ENCODE measurements around the gene DNAJC30. TPM values are rescaled to one million over a fixed set of nuclear protein-coding genes. Genes with fewer than 3 reads are reported as not detected.

Gene DNAJC30
- polyA plus RNA-seq, 1 donor (not counting 4 experiments of a cell fraction or from before 2014, with no cell fraction given), result 4.9 TPM

GRCh38 chr7:73705551-73705920, 22.3 kb upstream of the DNAJC30 start:
- H3K27me3 ChIP-seq (ENCODE audit: control insufficient read depth, extremely low read depth, insufficient read depth, low read length), result no peaks in the 10 kb centered on the region
- H3K9me1 ChIP-seq (ENCODE audit: control insufficient read depth, extremely low read depth, insufficient read depth, low read length), result peaks cover 2% of the 10 kb centered on the region
- peaks cover 39% of the 10 kb centered on the region for H4K20me1 ChIP-seq (ENCODE audit: control insufficient read depth, extremely low read depth, insufficient read depth, low read length)
- FAIRE-seq (no peak), DNase-seq (ENCODE audit: low read depth, low spot score) (no peak)
- no peaks in the 10 kb centered on the region for H3K9me3 ChIP-seq (ENCODE audit: control insufficient read depth, low read depth, low read length)
- peaks cover 34% of the 10 kb centered on the region for H3K4me1 ChIP-seq (ENCODE audit: control insufficient read depth, extremely low read depth, insufficient read depth, low read length)
- H3K27ac ChIP-seq (ENCODE audit: control insufficient read depth, insufficient read depth, low read length), result no peak overlapping the region
- no peak overlapping the region for H2AFZ ChIP-seq (ENCODE audit: control insufficient read depth, low read length)
- no peak overlapping the region for H3K4me2 ChIP-seq (ENCODE audit: control insufficient read depth, extremely low read depth, insufficient read depth, low read depth, low read length)
- H3K4me3 ChIP-seq (ENCODE audit: control insufficient read depth in 2 of 3, extremely low read depth in 1 of 3, insufficient read depth in 2 of 3, low read depth in 1 of 3, low read length in 3 of 3), result no peak overlapping the region
- TF ChIP-seq EZH2 (IDR thresholded peaks at IDR 0.05; ENCODE audit: low read length), result no peak
- TF ChIP-seq CTCF (optimal IDR thresholded peaks at IDR 0.05 in 1 of 3, IDR thresholded peaks at IDR 0.05 in 1 of 3, conservative IDR thresholded peaks at IDR 0.05 in 1 of 3; ENCODE audit: extremely low read depth in 1 of 3, insufficient read depth in 2 of 3, low read length in 3 of 3), result no peak
- H3K36me3 ChIP-seq (ENCODE audit: control insufficient read depth in 2 of 2, extremely low read depth in 1 of 2, insufficient read depth in 2 of 2, low read length in 2 of 2), result peaks cover 29 to 57% of the 10 kb centered on the region in 2 experiments
- peak overlapping the region; percentile 2 for H3K9ac ChIP-seq (ENCODE audit: control insufficient read depth, extremely low read depth, insufficient read depth, low read length)
- H3K79me2 ChIP-seq (ENCODE audit: control insufficient read depth, insufficient read depth, low read length), result peaks cover 16% of the 10 kb centered on the region
- dilution Hi-C loops (cut with MboI; ENCODE audit: extremely low pct_ligation_motif_present, low sequenced_read_pairs), result no loop called here

GRCh38 chr7:73704640-73705550, 21.6 kb upstream of the DNAJC30 start:
- FAIRE-seq, result no peak
- peaks cover 35% of the 10 kb centered on the region for H4K20me1 ChIP-seq (ENCODE audit: control insufficient read depth, extremely low read depth, insufficient read depth, low read length)
- H3K27me3 ChIP-seq (ENCODE audit: control insufficient read depth, extremely low read depth, insufficient read depth, low read length), result no peaks in the 10 kb centered on the region
- no peak overlapping the region for H3K4me2 ChIP-seq (ENCODE audit: control insufficient read depth, extremely low read depth, insufficient read depth, low read depth, low read length)
- no peak overlapping the region for H3K4me3 ChIP-seq (ENCODE audit: control insufficient read depth in 2 of 3, extremely low read depth in 1 of 3, insufficient read depth in 2 of 3, low read depth in 1 of 3, low read length in 3 of 3)
- peaks cover 12% of the 10 kb centered on the region for H3K79me2 ChIP-seq (ENCODE audit: control insufficient read depth, insufficient read depth, low read length)
- H3K9me1 ChIP-seq (ENCODE audit: control insufficient read depth, extremely low read depth, insufficient read depth, low read length), result peaks cover 2% of the 10 kb centered on the region
- H3K9me3 ChIP-seq (ENCODE audit: control insufficient read depth, low read depth, low read length), result no peaks in the 10 kb centered on the region
- TF ChIP-seq CTCF (optimal IDR thresholded peaks at IDR 0.05 in 1 of 3, IDR thresholded peaks at IDR 0.05 in 1 of 3, conservative IDR thresholded peaks at IDR 0.05 in 1 of 3; ENCODE audit: extremely low read depth in 1 of 3, insufficient read depth in 2 of 3, low read length in 3 of 3) (no peak), EZH2 (IDR thresholded peaks at IDR 0.05; ENCODE audit: low read length) (no peak)
- H3K9ac ChIP-seq (ENCODE audit: control insufficient read depth, extremely low read depth, insufficient read depth, low read length), result no peak overlapping the region
- no peak overlapping the region for H3K27ac ChIP-seq (ENCODE audit: control insufficient read depth, insufficient read depth, low read length)
- dilution Hi-C loops (cut with MboI; ENCODE audit: extremely low pct_ligation_motif_present, low sequenced_read_pairs), result no loop called here
- no peak for DNase-seq (ENCODE audit: low read depth, low spot score)
- H2AFZ ChIP-seq (ENCODE audit: control insufficient read depth, low read length), result no peak overlapping the region
- H3K36me3 ChIP-seq (ENCODE audit: control insufficient read depth in 2 of 2, extremely low read depth in 1 of 2, insufficient read depth in 2 of 2, low read length in 2 of 2), result peaks cover 29 to 59% of the 10 kb centered on the region in 2 experiments
- peaks cover 34% of the 10 kb centered on the region for H3K4me1 ChIP-seq (ENCODE audit: control insufficient read depth, extremely low read depth, insufficient read depth, low read length)
